ENCODE measurements around the gene SEC23IP. TPM values are rescaled to one million over a fixed set of nuclear protein-coding genes. Genes with fewer than 3 reads are reported as not detected.

SEC23IP gene
- polyA plus RNA-seq, 1 donor (not counting 4 experiments of a cell fraction or from before 2014, with no cell fraction given) = 36.9 TPM

- Histone ChIP-seq H3K4me1 (ENCODE audit: control insufficient read depth, extremely low read depth, insufficient read depth, low read length) (no peaks in the 10 kb centered on the region), H3K4me2 (ENCODE audit: control insufficient read depth, extremely low read depth, insufficient read depth, low read depth, low read length) (no peak overlapping the region), H2AFZ (ENCODE audit: control insufficient read depth, low read length) (no peak overlapping the region), H3K79me2 (ENCODE audit: control insufficient read depth, insufficient read depth, low read length) (no peaks in the 10 kb centered on the region), H3K9ac (ENCODE audit: control insufficient read depth, extremely low read depth, insufficient read depth, low read length) (no peak overlapping the region), H3K9me3 (ENCODE audit: control insufficient read depth, low read depth, low read length) (no peaks in the 10 kb centered on the region), H3K36me3 (ENCODE audit: control insufficient read depth in 2 of 2, extremely low read depth in 1 of 2, insufficient read depth in 2 of 2, low read length in 2 of 2) (peaks cover 18 to 29% of the 10 kb centered on the region in 2 experiments), H3K27ac (ENCODE audit: control insufficient read depth, insufficient read depth, low read length) (no peak overlapping the region), H4K20me1 (ENCODE audit: control insufficient read depth, extremely low read depth, insufficient read depth, low read length) (no peaks in the 10 kb centered on the region), H3K27me3 (ENCODE audit: control insufficient read depth, extremely low read depth, insufficient read depth, low read length) (no peaks in the 10 kb centered on the region), H3K4me3 (ENCODE audit: control insufficient read depth in 2 of 3, extremely low read depth in 1 of 3, insufficient read depth in 2 of 3, low read depth in 1 of 3, low read length in 3 of 3) (no peak overlapping the region), H3K9me1 (ENCODE audit: control insufficient read depth, extremely low read depth, insufficient read depth, low read length) (no peaks in the 10 kb centered on the region)
- dilution Hi-C loops (cut with MboI; ENCODE audit: extremely low pct_ligation_motif_present, low sequenced_read_pairs) = no loop called here
- TF ChIP-seq EZH2 (IDR thresholded peaks at IDR 0.05; ENCODE audit: low read length) (no peak), CTCF (optimal IDR thresholded peaks at IDR 0.05 in 1 of 3, IDR thresholded peaks at IDR 0.05 in 1 of 3, conservative IDR thresholded peaks at IDR 0.05 in 1 of 3; ENCODE audit: extremely low read depth in 1 of 3, insufficient read depth in 2 of 3, low read length in 3 of 3) (no peak)
- FAIRE-seq = no peak
- DNase-seq (ENCODE audit: low read depth, low spot score) = no peak
These were observed 39.3 kb downstream of the SEC23IP start for GRCh38 chr10:119931871-119932270.

DNA sequence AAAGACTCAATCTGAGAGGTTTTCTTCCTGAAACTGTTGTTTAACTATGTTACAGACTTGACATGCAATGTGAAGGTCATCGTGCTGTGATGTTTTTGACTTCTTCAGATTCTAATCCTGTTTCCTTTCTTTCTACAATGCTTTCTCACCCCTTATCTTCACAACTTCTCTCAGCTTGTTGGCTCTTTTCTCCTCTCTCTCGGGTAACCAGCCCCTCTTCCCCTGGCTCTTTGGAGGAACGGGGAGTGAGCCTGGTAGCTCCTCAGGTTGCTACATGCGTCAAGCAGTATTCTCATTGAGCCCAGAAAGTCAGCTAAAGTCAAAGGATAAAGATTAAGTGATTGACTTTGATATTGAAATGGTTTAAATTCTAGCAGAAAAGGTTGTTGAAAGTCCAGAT, 40.1 kb downstream of the SEC23IP start:
- Histone ChIP-seq H4K20me1 (ENCODE audit: control insufficient read depth, extremely low read depth, insufficient read depth, low read length) (no peaks in the 10 kb centered on the region), H3K9me3 (ENCODE audit: control insufficient read depth, low read depth, low read length) (no peaks in the 10 kb centered on the region), H3K4me3 (ENCODE audit: control insufficient read depth in 2 of 3, extremely low read depth in 1 of 3, insufficient read depth in 2 of 3, low read depth in 1 of 3, low read length in 3 of 3) (no peak overlapping the region), H3K9me1 (ENCODE audit: control insufficient read depth, extremely low read depth, insufficient read depth, low read length) (no peaks in the 10 kb centered on the region), H2AFZ (ENCODE audit: control insufficient read depth, low read length) (no peak overlapping the region), H3K79me2 (ENCODE audit: control insufficient read depth, insufficient read depth, low read length) (no peaks in the 10 kb centered on the region), H3K36me3 (ENCODE audit: control insufficient read depth in 2 of 2, extremely low read depth in 1 of 2, insufficient read depth in 2 of 2, low read length in 2 of 2) (peaks cover 18 to 29% of the 10 kb centered on the region in 2 experiments), H3K27me3 (ENCODE audit: control insufficient read depth, extremely low read depth, insufficient read depth, low read length) (no peaks in the 10 kb centered on the region), H3K9ac (ENCODE audit: control insufficient read depth, extremely low read depth, insufficient read depth, low read length) (no peak overlapping the region), H3K4me2 (ENCODE audit: control insufficient read depth, extremely low read depth, insufficient read depth, low read depth, low read length) (no peak overlapping the region), H3K4me1 (ENCODE audit: control insufficient read depth, extremely low read depth, insufficient read depth, low read length) (no peaks in the 10 kb centered on the region), H3K27ac (ENCODE audit: control insufficient read depth, insufficient read depth, low read length) (no peak overlapping the region)
- FAIRE-seq = no peak
- DNase-seq (ENCODE audit: low read depth, low spot score) = no peak
- TF ChIP-seq EZH2 (IDR thresholded peaks at IDR 0.05; ENCODE audit: low read length) (no peak), CTCF (optimal IDR thresholded peaks at IDR 0.05 in 1 of 3, IDR thresholded peaks at IDR 0.05 in 1 of 3, conservative IDR thresholded peaks at IDR 0.05 in 1 of 3; ENCODE audit: extremely low read depth in 1 of 3, insufficient read depth in 2 of 3, low read length in 3 of 3) (no peak)
- dilution Hi-C loops (cut with MboI; ENCODE audit: extremely low pct_ligation_motif_present, low sequenced_read_pairs) = no loop called here

Data from keratinocyte (primary cell).